ENCODE data around the gene ASPG. TPM values are rescaled to one million over a fixed set of nuclear protein-coding genes. Genes with fewer than 3 reads are reported as not detected.

Gene ASPG
- total RNA-seq, 3 donors from 2014 or later (not counting 1 experiment from before 2014, with no cell fraction given), result not detected

GRCh38 chr14:104113631-104114420, 28.3 kb downstream of the ASPG start:
- Histone ChIP-seq H3K36me3 (ENCODE audit: control insufficient read depth, insufficient read depth, low read length) (no peaks in the 10 kb centered on the region), H3K4me1 (ENCODE audit: control insufficient read depth, insufficient read depth, low read length) (peaks cover 6% of the 10 kb centered on the region), H3K27me3 (ENCODE audit: control insufficient read depth, insufficient read depth, low read length) (no peaks in the 10 kb centered on the region), H3K27ac (ENCODE audit: low read length) (no peak overlapping the region), H3K9me3 (ENCODE audit: control insufficient read depth, insufficient read depth, low read length) (no peaks in the 10 kb centered on the region), H3K4me3 (ENCODE audit: low read length) (no peak overlapping the region)
- intact Hi-C loops (cut with micrococcal nuclease), result no loop called here
- DNase-seq (no peak), ATAC-seq (no peak)
- Mint-ChIP-seq H3K9me3 (no peaks in the 10 kb centered on the region), H3K4me3 (no peak overlapping the region), H3K27ac (no peak overlapping the region), H3K36me3 (no peaks in the 10 kb centered on the region), H3K27me3 (ENCODE audit: low read depth in 2 of 2) (peaks cover 9 to 13% of the 10 kb centered on the region in 2 donors), H3K4me1 (no peaks in the 10 kb centered on the region)
- WGBS (ENCODE audit: insufficient coverage), result 81% methylated on average over 23 of the region's 23 CpGs
- TF ChIP-seq CTCF (IDR thresholded peaks at IDR 0.05), result no peak

GRCh38 chr14:104114421-104115130, 29.1 kb downstream of the ASPG start:
- DNase-seq (no peak), ATAC-seq (no peak)
- no peaks in the 10 kb centered on the region for H3K9me3 Mint-ChIP-seq
- Histone ChIP-seq H3K4me3 (ENCODE audit: low read length) (no peak overlapping the region), H3K4me1 (ENCODE audit: control insufficient read depth, insufficient read depth, low read length) (peaks cover 6% of the 10 kb centered on the region), H3K27me3 (ENCODE audit: control insufficient read depth, insufficient read depth, low read length) (peaks cover 2% of the 10 kb centered on the region), H3K9me3 (ENCODE audit: control insufficient read depth, insufficient read depth, low read length) (no peaks in the 10 kb centered on the region), H3K27ac (ENCODE audit: low read length) (no peak overlapping the region), H3K36me3 (ENCODE audit: control insufficient read depth, insufficient read depth, low read length) (no peaks in the 10 kb centered on the region)
- H3K36me3 Mint-ChIP-seq, result no peaks in the 10 kb centered on the region
- peaks cover 9 to 13% of the 10 kb centered on the region in 2 donors for H3K27me3 Mint-ChIP-seq (ENCODE audit: low read depth in 2 of 2)
- TF ChIP-seq CTCF (IDR thresholded peaks at IDR 0.05), result no peak
- no peaks in the 10 kb centered on the region for H3K4me1 Mint-ChIP-seq
- H3K27ac Mint-ChIP-seq, result no peak overlapping the region
- WGBS (ENCODE audit: insufficient coverage), result 84% methylated on average over 26 of the region's 26 CpGs
- intact Hi-C loops (cut with micrococcal nuclease), result no loop called here
- H3K4me3 Mint-ChIP-seq, result no peak overlapping the region

- Histone ChIP-seq H3K4me1 (ENCODE audit: control insufficient read depth, insufficient read depth, low read length) (peaks cover 6% of the 10 kb centered on the region), H3K27ac (ENCODE audit: low read length) (no peak overlapping the region), H3K27me3 (ENCODE audit: control insufficient read depth, insufficient read depth, low read length) (peaks cover 2% of the 10 kb centered on the region), H3K36me3 (ENCODE audit: control insufficient read depth, insufficient read depth, low read length) (no peaks in the 10 kb centered on the region), H3K4me3 (ENCODE audit: low read length) (no peak overlapping the region), H3K9me3 (ENCODE audit: control insufficient read depth, insufficient read depth, low read length) (no peaks in the 10 kb centered on the region)
- no peak for TF ChIP-seq CTCF (IDR thresholded peaks at IDR 0.05)
- no peaks in the 10 kb centered on the region for H3K4me1 Mint-ChIP-seq
- no peak for ATAC-seq
- no peak for DNase-seq
- H3K9me3 Mint-ChIP-seq, result no peaks in the 10 kb centered on the region
- H3K4me3 Mint-ChIP-seq, result peak overlapping the region; percentile 57
- peaks cover 9 to 13% of the 10 kb centered on the region in 2 donors for H3K27me3 Mint-ChIP-seq (ENCODE audit: low read depth in 2 of 2)
- H3K27ac Mint-ChIP-seq, result no peak overlapping the region
- WGBS (ENCODE audit: insufficient coverage), result 77% methylated on average over 10 of the region's 11 CpGs
- intact Hi-C loops (cut with micrococcal nuclease), result no loop called here
- H3K36me3 Mint-ChIP-seq, result no peaks in the 10 kb centered on the region
These were observed 29.7 kb downstream of the ASPG start for GRCh38 chr14:104115131-104115600.
